ENCODE data around the gene TNS1.

TNS1 gene

DNA sequence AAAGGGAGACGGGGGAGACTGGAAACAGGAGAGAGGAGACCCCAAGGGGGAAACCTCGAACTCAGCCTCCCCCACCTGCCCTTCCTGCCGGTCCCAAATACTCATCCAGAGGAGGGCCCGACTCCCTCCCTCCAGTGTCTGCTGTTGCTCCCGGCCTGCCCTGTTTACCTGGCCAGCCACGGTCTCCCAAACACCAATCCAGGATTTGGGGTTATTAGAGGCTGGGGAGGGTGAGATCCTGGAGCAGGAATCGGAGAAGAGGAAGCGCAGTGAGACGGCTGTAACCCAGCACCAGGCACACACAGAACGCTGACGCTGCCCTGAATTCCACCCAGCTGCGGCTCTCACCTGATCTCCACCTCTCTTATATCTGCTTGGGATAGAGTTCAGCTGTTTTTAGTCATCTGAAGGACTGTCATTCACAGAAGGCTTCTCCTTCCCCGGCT lies 213.0 kb downstream of the TNS1 start:
- H3K79me2 ChIP-seq (ENCODE audit: insufficient read depth, low read length), result no peaks in the 10 kb centered on the region
- H3K36me3 ChIP-seq (ENCODE audit: insufficient read depth, low read length), result no peaks in the 10 kb centered on the region
- no peaks in the 10 kb centered on the region for H3K4me1 ChIP-seq (ENCODE audit: insufficient read depth, low read length, poor library complexity, severe bottlenecking)
- peak overlapping the region; percentile 78 for H3K4me3 ChIP-seq (ENCODE audit: low read length, poor library complexity, severe bottlenecking)
- TF ChIP-seq, protein P1, sequence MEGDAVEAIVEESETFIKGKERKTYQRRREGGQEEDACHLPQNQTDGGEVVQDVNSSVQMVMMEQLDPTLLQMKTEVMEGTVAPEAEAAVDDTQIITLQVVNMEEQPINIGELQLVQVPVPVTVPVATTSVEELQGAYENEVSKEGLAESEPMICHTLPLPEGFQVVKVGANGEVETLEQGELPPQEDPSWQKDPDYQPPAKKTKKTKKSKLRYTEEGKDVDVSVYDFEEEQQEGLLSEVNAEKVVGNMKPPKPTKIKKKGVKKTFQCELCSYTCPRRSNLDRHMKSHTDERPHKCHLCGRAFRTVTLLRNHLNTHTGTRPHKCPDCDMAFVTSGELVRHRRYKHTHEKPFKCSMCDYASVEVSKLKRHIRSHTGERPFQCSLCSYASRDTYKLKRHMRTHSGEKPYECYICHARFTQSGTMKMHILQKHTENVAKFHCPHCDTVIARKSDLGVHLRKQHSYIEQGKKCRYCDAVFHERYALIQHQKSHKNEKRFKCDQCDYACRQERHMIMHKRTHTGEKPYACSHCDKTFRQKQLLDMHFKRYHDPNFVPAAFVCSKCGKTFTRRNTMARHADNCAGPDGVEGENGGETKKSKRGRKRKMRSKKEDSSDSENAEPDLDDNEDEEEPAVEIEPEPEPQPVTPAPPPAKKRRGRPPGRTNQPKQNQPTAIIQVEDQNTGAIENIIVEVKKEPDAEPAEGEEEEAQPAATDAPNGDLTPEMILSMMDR (conservative IDR thresholded peaks at IDR 0.05; ENCODE audit: low read length), result no peak
- no peak for TF ChIP-seq EZH2phosphoT487 (IDR thresholded peaks at IDR 0.05; ENCODE audit: borderline replicate concordance)
- H4K20me1 ChIP-seq (ENCODE audit: insufficient read depth, low read length, poor library complexity, severe bottlenecking), result no peaks in the 10 kb centered on the region
- H3F3A ChIP-seq (ENCODE audit: low read depth), result no peaks in the 10 kb centered on the region
- peak overlapping the region; percentile 60 for H3K4me2 ChIP-seq (ENCODE audit: low read depth, low read length, poor library complexity, severe bottlenecking)
- H2AFZ ChIP-seq (ENCODE audit: low read length), result peak overlapping the region; percentile 78
- H3K9ac ChIP-seq (ENCODE audit: low read depth, low read length, poor library complexity, severe bottlenecking), result peak overlapping the region; percentile 60
- no peaks in the 10 kb centered on the region for H3K27me3 ChIP-seq (ENCODE audit: insufficient read depth, low read length, poor library complexity, severe bottlenecking)
- H3K9me2 ChIP-seq (replicated peaks; ENCODE audit: low read depth, low read length), result no peaks in the 10 kb centered on the region
- no peaks in the 10 kb centered on the region for H3K9me3 ChIP-seq (ENCODE audit: insufficient read depth, low read depth, low read length)

GRCh38 chr2:217789003-217789735 lies 213.6 kb downstream of the TNS1 start:
- Histone ChIP-seq H3K4me2 (ENCODE audit: low read depth, low read length, poor library complexity, severe bottlenecking) (peak overlapping the region; percentile 60), H3K4me3 (ENCODE audit: low read length, poor library complexity, severe bottlenecking) (peak overlapping the region; percentile 78), H3K79me2 (ENCODE audit: insufficient read depth, low read length) (no peaks in the 10 kb centered on the region), H3F3A (ENCODE audit: low read depth) (no peaks in the 10 kb centered on the region), H2AFZ (ENCODE audit: low read length) (peak overlapping the region; percentile 78; the same call in 1 of the 2 replicates), H3K36me3 (ENCODE audit: insufficient read depth, low read length) (no peaks in the 10 kb centered on the region), H3K9me2 (replicated peaks; ENCODE audit: low read depth, low read length) (no peaks in the 10 kb centered on the region), H4K20me1 (ENCODE audit: insufficient read depth, low read length, poor library complexity, severe bottlenecking) (no peaks in the 10 kb centered on the region), H3K9ac (ENCODE audit: low read depth, low read length, poor library complexity, severe bottlenecking) (peak overlapping the region; percentile 60), H3K27me3 (ENCODE audit: insufficient read depth, low read length, poor library complexity, severe bottlenecking) (no peaks in the 10 kb centered on the region), H3K4me1 (ENCODE audit: insufficient read depth, low read length, poor library complexity, severe bottlenecking) (no peaks in the 10 kb centered on the region), H3K9me3 (ENCODE audit: insufficient read depth, low read depth, low read length) (no peaks in the 10 kb centered on the region)
- no peak for TF ChIP-seq EZH2phosphoT487 (IDR thresholded peaks at IDR 0.05; ENCODE audit: borderline replicate concordance)
- TF ChIP-seq, protein P1 (conservative IDR thresholded peaks at IDR 0.05; ENCODE audit: low read length), result peak; percentile 99

DNA sequence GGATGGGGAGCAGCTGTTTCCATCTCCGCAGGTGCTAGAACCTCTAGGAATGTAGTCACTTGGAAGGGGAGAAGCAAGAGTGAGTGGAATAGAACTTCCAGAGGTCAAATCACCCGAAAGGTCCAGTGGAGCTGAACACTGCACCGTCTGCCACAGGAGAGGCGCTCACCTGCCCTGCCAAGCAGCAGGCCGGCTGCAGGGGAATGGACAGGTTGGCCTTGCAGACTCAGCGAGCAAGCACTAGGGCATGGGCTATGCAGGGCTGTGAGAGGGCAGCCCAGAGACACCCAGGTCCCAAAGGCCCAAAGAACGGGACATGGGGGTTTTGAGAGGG lies 214.2 kb downstream of the TNS1 start:
- Histone ChIP-seq H3F3A (ENCODE audit: low read depth) (no peaks in the 10 kb centered on the region), H3K9me2 (replicated peaks; ENCODE audit: low read depth, low read length) (no peaks in the 10 kb centered on the region), H3K4me2 (ENCODE audit: low read depth, low read length, poor library complexity, severe bottlenecking) (no peak overlapping the region), H3K4me3 (ENCODE audit: low read length, poor library complexity, severe bottlenecking) (no peak overlapping the region), H4K20me1 (ENCODE audit: insufficient read depth, low read length, poor library complexity, severe bottlenecking) (no peaks in the 10 kb centered on the region), H3K9me3 (ENCODE audit: insufficient read depth, low read depth, low read length) (no peaks in the 10 kb centered on the region), H3K4me1 (ENCODE audit: insufficient read depth, low read length, poor library complexity, severe bottlenecking) (no peaks in the 10 kb centered on the region), H2AFZ (ENCODE audit: low read length) (no peak overlapping the region), H3K9ac (ENCODE audit: low read depth, low read length, poor library complexity, severe bottlenecking) (no peak overlapping the region), H3K27me3 (ENCODE audit: insufficient read depth, low read length, poor library complexity, severe bottlenecking) (no peaks in the 10 kb centered on the region), H3K79me2 (ENCODE audit: insufficient read depth, low read length) (no peaks in the 10 kb centered on the region), H3K36me3 (ENCODE audit: insufficient read depth, low read length) (no peaks in the 10 kb centered on the region)
- TF ChIP-seq EZH2phosphoT487 (IDR thresholded peaks at IDR 0.05; ENCODE audit: borderline replicate concordance), result no peak
- TF ChIP-seq, protein P1 (conservative IDR thresholded peaks at IDR 0.05; ENCODE audit: low read length), result no peak

Data from Loucy (cell line).